Endodermal cell (in vitro differentiated cells): ENCODE results near the gene OR2M4. TPM values are rescaled to one million over a fixed set of nuclear protein-coding genes. Genes with fewer than 3 reads are reported as not detected.

ENCODE experiments used
- DNase-seq: peaks from one replicate; pipeline ENCODE4 v3.0.0-alpha.2; 2017
- H3K27ac ChIP-seq: 2 replicates; pipeline ENCODE4 v1.5.1; 2013; ENCODE audit warnings: mild to moderate bottlenecking, low read depth, low read length, moderate library complexity
- H3K27me3 ChIP-seq: 2 replicates; pipeline ENCODE4 v1.6.1; 2013; ENCODE audit warnings: mild to moderate bottlenecking, low read length, moderate library complexity; ENCODE audit not compliant: insufficient read depth, control insufficient read depth, poor library complexity, severe bottlenecking
- H3K36me3 ChIP-seq: 2 replicates; pipeline ENCODE4 v1.7.0; 2013; ENCODE audit warnings: mild to moderate bottlenecking, low read length, moderate library complexity; ENCODE audit not compliant: control insufficient read depth, insufficient read depth
- H3K4me1 ChIP-seq: one replicate; pipeline ENCODE4 v1.7.0; 2013; ENCODE audit warnings: low read length; ENCODE audit not compliant: control insufficient read depth, insufficient read depth
- H3K4me3 ChIP-seq: 2 replicates; pipeline ENCODE4 v1.5.1; 2013; ENCODE audit warnings: mild to moderate bottlenecking, low read length, moderate library complexity
- H3K9ac ChIP-seq: 2 replicates; pipeline ENCODE4 v1.6.1; 2013; ENCODE audit warnings: mild to moderate bottlenecking, low read length, moderate library complexity; ENCODE audit not compliant: poor library complexity, severe bottlenecking; ENCODE audit errors: extremely low read depth
- H3K9me3 ChIP-seq: 2 replicates; pipeline ENCODE4 v1.6.1; 2013; ENCODE audit warnings: mild to moderate bottlenecking, low read length, moderate library complexity; ENCODE audit not compliant: control insufficient read depth
- H3K27ac Mint-ChIP-seq: 2 replicates; pipeline ENCODE4 v1.8.0; 2020; ENCODE audit warnings: mixed read lengths
- H3K27me3 Mint-ChIP-seq: 2 replicates; pipeline ENCODE4 v1.8.0; 2021; ENCODE audit warnings: mild to moderate bottlenecking, mixed read lengths; ENCODE audit not compliant: insufficient read depth
- H3K36me3 Mint-ChIP-seq: 2 replicates; pipeline ENCODE4 v1.8.0; 2020; ENCODE audit warnings: low read depth, mixed read lengths
- H3K4me1 Mint-ChIP-seq: 2 replicates; pipeline ENCODE4 v1.8.0; 2020; ENCODE audit warnings: mixed read lengths
- H3K4me3 Mint-ChIP-seq: 2 replicates; pipeline ENCODE4 v1.8.0; 2020; ENCODE audit warnings: mild to moderate bottlenecking, moderate library complexity, mixed read lengths
- H3K9me3 Mint-ChIP-seq: 2 replicates; pipeline ENCODE4 v1.8.0; 2020; ENCODE audit warnings: mild to moderate bottlenecking, mixed read lengths
- CTCF ChIP-seq: fragments of 200-600 bp; sonication (generic); conservative IDR thresholded peaks from 2 replicates; pipeline ENCODE4 v1.5.0; 2021; ENCODE audit warnings: antibody characterized with exemption, mild to moderate bottlenecking
- WGBS, 2 experiments: methylation state at CpG; one replicate each; pipeline versions ENCODE4 v1.1.5 to v1.1.7; 2013; ENCODE audit warnings: missing lambda C conversion rate in 2 of 2, mixed read lengths in 1 of 2; ENCODE audit not compliant: insufficient coverage in 1 of 2, insufficient read length in 1 of 2; 5-methylcytosine and 5-hydroxymethylcytosine counted together
- total RNA-seq, 2 donors: library from RNA; stranded (reverse); fragmentation: NEBNext Ultra II Directional in 1 of 2; extraction: Animal tissue kit (Norgen Biotek cat#: 25700) in 1 of 2; gene quantifications; 2 replicates in 1 of 2; 3 replicates in 1 of 2; pipeline ENCODE4 v1.2.1, GENCODE V29; 2021

Gene OR2M4
- total RNA-seq, 2 donors from 2014 or later: not detected

GRCh38 chr1:248215880-248216279, 15.3 kb upstream of the OR2M4 start:
- Histone ChIP-seq H3K9ac (no peak overlapping the region), H3K4me3 (no peak overlapping the region), H3K27me3 (no peaks in the 10 kb centered on the region), H3K9me3 (peaks cover 82% of the 10 kb centered on the region), H3K4me1 (no peaks in the 10 kb centered on the region), H3K27ac (no peak overlapping the region), H3K36me3 (no peaks in the 10 kb centered on the region)
- H3K4me1 Mint-ChIP-seq: no peaks in the 10 kb centered on the region
- H3K27ac Mint-ChIP-seq: no peak overlapping the region
- no peak for DNase-seq
- no peak for TF ChIP-seq CTCF
- no peaks in the 10 kb centered on the region for H3K27me3 Mint-ChIP-seq
- no peak overlapping the region for H3K4me3 Mint-ChIP-seq
- WGBS, 2 experiments: 78% methylated on average over 1 of the region's 1 CpG; no CpG with 5 or more reads in 1 of the 2 experiments
- H3K9me3 Mint-ChIP-seq: peaks cover 79% of the 10 kb centered on the region
- no peaks in the 10 kb centered on the region for H3K36me3 Mint-ChIP-seq

DNA sequence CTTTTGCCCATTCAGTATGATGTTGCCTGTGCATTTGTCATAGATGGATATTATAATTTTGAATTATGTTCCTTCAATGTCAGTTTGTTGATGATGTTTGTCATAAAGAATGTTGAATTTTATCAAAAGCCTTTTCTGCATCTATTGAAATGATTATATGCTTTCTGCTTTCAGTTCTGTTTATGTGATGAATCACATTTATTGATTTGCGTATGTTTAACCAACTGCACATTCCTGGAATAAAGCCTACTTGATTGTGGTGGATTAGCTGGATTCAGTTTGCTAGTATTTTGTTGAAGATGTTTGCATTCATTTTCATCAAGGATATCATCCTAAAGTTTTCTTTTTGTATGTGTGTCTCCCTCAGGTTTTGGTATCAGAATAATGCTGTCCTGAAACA, 5.7 kb upstream of the OR2M4 start:
- H3K27me3 Mint-ChIP-seq: no peaks in the 10 kb centered on the region
- H3K4me1 Mint-ChIP-seq: no peaks in the 10 kb centered on the region
- Histone ChIP-seq H3K27ac (no peak overlapping the region), H3K4me3 (no peak overlapping the region), H3K27me3 (no peaks in the 10 kb centered on the region), H3K36me3 (no peaks in the 10 kb centered on the region), H3K9ac (no peak overlapping the region), H3K4me1 (no peaks in the 10 kb centered on the region), H3K9me3 (peaks cover 78% of the 10 kb centered on the region)
- H3K36me3 Mint-ChIP-seq: no peaks in the 10 kb centered on the region
- 86% methylated on average over 1 of the region's 1 CpG; no CpG with 5 or more reads in 1 of the 2 experiments for WGBS, 2 experiments
- no peak for TF ChIP-seq CTCF
- no peak overlapping the region for H3K27ac Mint-ChIP-seq
- no peak for DNase-seq
- H3K9me3 Mint-ChIP-seq: peaks cover 83% of the 10 kb centered on the region
- H3K4me3 Mint-ChIP-seq: no peak overlapping the region

DNA sequence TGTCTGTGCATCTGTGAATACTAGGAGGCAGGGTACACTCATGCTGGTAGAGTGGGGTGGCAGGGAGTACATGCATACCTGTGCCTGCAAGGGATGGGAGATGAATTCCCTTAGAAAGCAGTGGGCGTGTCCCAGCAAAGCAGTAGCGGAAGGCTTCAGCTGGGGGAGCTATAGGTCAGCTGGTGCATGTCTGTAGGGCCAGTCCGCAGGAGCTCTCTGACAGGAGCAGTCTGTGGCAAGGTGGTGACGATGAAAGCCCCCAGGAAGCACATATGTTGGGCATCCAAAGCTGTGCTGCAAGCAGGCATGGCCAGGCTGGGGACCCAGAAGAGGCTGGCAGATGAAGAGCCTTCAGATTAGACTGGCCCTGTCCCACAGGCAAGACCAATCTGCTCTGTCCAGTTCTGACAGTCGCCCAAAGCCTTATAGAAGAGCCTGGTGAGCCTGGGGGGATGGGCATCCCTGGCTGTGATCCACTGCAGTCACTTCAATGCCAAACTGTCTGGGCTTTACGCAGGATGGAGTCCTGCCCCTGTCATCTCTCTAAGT, 1.8 kb upstream of the OR2M4 start:
- 46 to 74% methylated on average over 2 to 6 of the region's 6 CpGs for WGBS, 2 experiments
- no peaks in the 10 kb centered on the region for H3K4me1 Mint-ChIP-seq
- H3K9me3 ChIP-seq: peaks cover 84% of the 10 kb centered on the region
- no peaks in the 10 kb centered on the region for H3K36me3 ChIP-seq
- no peaks in the 10 kb centered on the region for H3K27me3 Mint-ChIP-seq
- no peak overlapping the region for H3K9ac ChIP-seq
- H3K27me3 ChIP-seq: no peaks in the 10 kb centered on the region
- H3K27ac ChIP-seq: no peak overlapping the region
- no peak overlapping the region for H3K27ac Mint-ChIP-seq
- TF ChIP-seq CTCF: no peak
- DNase-seq: no peak
- H3K9me3 Mint-ChIP-seq: peaks cover 86% of the 10 kb centered on the region
- H3K4me1 ChIP-seq: no peaks in the 10 kb centered on the region
- no peaks in the 10 kb centered on the region for H3K36me3 Mint-ChIP-seq
- H3K4me3 ChIP-seq: no peak overlapping the region
- H3K4me3 Mint-ChIP-seq: no peak overlapping the region
